Activated T-cell treated with anti-CD3 and anti-CD28 coated beads, Interleukin-2, amount 50 U/mL, for 1 hour (primary cell): ENCODE results near the gene KCNQ2.

Source experiments
- DNase-seq: peaks from one replicate; pipeline ENCODE4 v3.0.0-alpha.2; 2020

The KCNQ2 gene

GRCh38 chr20:63432577-63433325, 39.7 kb downstream of the KCNQ2 start:
- no peak for DNase-seq

GRCh38 chr20:63431944-63432343, 40.5 kb downstream of the KCNQ2 start:
- DNase-seq = no peak

GRCh38 chr20:63430891-63431290, 41.6 kb downstream of the KCNQ2 start:
- no peak for DNase-seq

GRCh38 chr20:63429992-63430391, 42.5 kb downstream of the KCNQ2 start:
- no peak for DNase-seq

- no peak for DNase-seq
These were observed 43.4 kb downstream of the KCNQ2 start for GRCh38 chr20:63428906-63429575.

- no peak for DNase-seq
These were observed 44.6 kb downstream of the KCNQ2 start for GRCh38 chr20:63427724-63428330.

GRCh38 chr20:63427206-63427605, 45.2 kb downstream of the KCNQ2 start:
- DNase-seq = no peak

GRCh38 chr20:63425846-63426485, 46.5 kb downstream of the KCNQ2 start:
- no peak for DNase-seq

GRCh38 chr20:63424613-63425012, 47.8 kb downstream of the KCNQ2 start:
- no peak for DNase-seq

- no peak for DNase-seq
These were observed 48.7 kb downstream of the KCNQ2 start for GRCh38 chr20:63423751-63424150.

- DNase-seq = no peak
These were observed 49.8 kb downstream of the KCNQ2 start for GRCh38 chr20:63422653-63423052.

GRCh38 chr20:63421913-63422312, 50.5 kb downstream of the KCNQ2 start:
- DNase-seq = no peak

GRCh38 chr20:63421094-63421692, 51.3 kb downstream of the KCNQ2 start:
- no peak for DNase-seq

- no peak for DNase-seq
These were observed 51.9 kb downstream of the KCNQ2 start for GRCh38 chr20:63420359-63421093.

GRCh38 chr20:63419299-63419698, 53.2 kb downstream of the KCNQ2 start:
- no peak for DNase-seq

- DNase-seq = no peak
These were observed 53.8 kb downstream of the KCNQ2 start for GRCh38 chr20:63418617-63419016.

- no peak for DNase-seq
These were observed 54.7 kb downstream of the KCNQ2 start for GRCh38 chr20:63417738-63418120.

- no peak for DNase-seq
These were observed 55.2 kb downstream of the KCNQ2 start for GRCh38 chr20:63417097-63417737.

- no peak for DNase-seq
These were observed 55.8 kb downstream of the KCNQ2 start for GRCh38 chr20:63416631-63417030.

- DNase-seq = no peak
These were observed 56.6 kb downstream of the KCNQ2 start for GRCh38 chr20:63415647-63416391.

- DNase-seq = no peak
These were observed 57.6 kb downstream of the KCNQ2 start for GRCh38 chr20:63414720-63415430.
